Pancreas (tissue), 10 donors: ENCODE data around the gene VMP1. TPM values are rescaled to one million over a fixed set of nuclear protein-coding genes. Genes with fewer than 3 reads are reported as not detected.
A peak's percentile ranks its signal among the peaks of the same experiment; 100 is the strongest.
"Not testable (repeated sequence)": the region's sequence is repeated elsewhere in the genome, so short reads cannot be mapped to it uniquely, and the experiment has no call there.

Experiments
- ATAC-seq, 4 donors: fragments of 200-7000 bp; cut with Tn5 transposase; one replicate each; pipeline versions ENCODE4 v1.8.0 to v1.9.1; 2020; ENCODE audit warnings: mild to moderate bottlenecking in 4 of 4, moderate library complexity in 4 of 4
- DNase-seq, 6 donors: peaks; one replicate each; pipeline ENCODE4 v3.0.0-alpha.2; 2020
- FAIRE-seq: peaks from 2 replicates; lab custom pipeline; 2012; peaks lifted over from hg19 to GRCh38; lab: Jason Lieb, UNC
- H3K27ac ChIP-seq, 4 donors: fragments of 200-600 bp; sonication (generic); 1 replicate in 3 of 4; 2 replicates in 1 of 4; pipeline versions ENCODE4 v1.5.0 to v1.8.0; 2020
- H3K27me3 ChIP-seq, 4 donors: fragments of 200-600 bp; one replicate each; pipeline ENCODE4 v1.8.0; 2021
- H3K36me3 ChIP-seq, 3 donors: fragments of 200-600 bp; sonication (generic) in 1 of 3; one replicate each; pipeline versions ENCODE4 v1.5.0 to v1.8.0; 2020 to 2021
- H3K4me1 ChIP-seq, 3 donors: fragments of 200-600 bp; one replicate each; pipeline ENCODE4 v1.8.0; 2021
- H3K4me3 ChIP-seq, 4 donors: fragments of 200-600 bp; sonication (generic) in 2 of 4; one replicate each; pipeline versions ENCODE4 v1.5.0 to v1.8.0; 2020 to 2021
- H3K9me3 ChIP-seq, 4 donors: fragments of 200-600 bp; one replicate each; pipeline ENCODE4 v1.8.0; 2021
- WGBS, 2 donors: extraction: QIAGEN DNeasy Blood & Tissue Kit; methylation state at CpG; one replicate each; pipeline ENCODE4 v1.1.7; 2013; 5-methylcytosine and 5-hydroxymethylcytosine counted together
- intact Hi-C, 3 donors: fragments of 100-400 bp; cut with DNase I; formaldehyde crosslinking; loops; one replicate each; pipeline versions ENCODE4 v1.11.1 to v1.14.2; 2022
- polyA plus RNA-seq, 2 donors: library from polyadenylated mRNA; stranded (reverse); fragments of 200-250 nt; gene quantifications; one replicate each; pipeline ENCODE4 v1.2.3, GENCODE V29; 2013
- total RNA-seq, 6 donors: library from RNA; stranded (reverse); fragmentation: NEBNext Ultra II Directional in 4 of 6; extraction: Animal tissue kit (Norgen Biotek cat#: 25700) in 4 of 6; gene quantifications; one replicate each; pipeline versions ENCODE4 v1.2.1 to v1.2.4, GENCODE V29; 2021 to 2023
- TF ChIP-seq, protein P1 (sequence below), 4 donors: fragments of 200-600 bp; sonication (generic) in 3 of 4; IDR thresholded peaks; one replicate each; pipeline versions ENCODE4 v1.5.0 to v1.8.0; 2021; ENCODE audit warnings: antibody characterized with exemption in 4 of 4
- donor health status: healthy with polysubstance abuse.
- donor health status: DM: no; HTN: no; CAD: no; lungs with moderate emphysema.
- donor health status: DM: no; HTN: no; CAD: no.
- donor health status: control.
- donor health status: control.
- donor health status: Bipolar disorder and iron deficiency.
- donor health status: DM: yes; HTN: yes; CAD: no.
- donor health status: DM: no; HTN: no; CAD: no.
- donor health status: DM: no; HTN: no; CAD: no.
- donor health status: DM: yes; HTN: yes; CAD: no.

VMP1 gene
- total and polyA plus RNA-seq, 8 donors, result 55.5 to 177 (median 91.8) TPM

DNA sequence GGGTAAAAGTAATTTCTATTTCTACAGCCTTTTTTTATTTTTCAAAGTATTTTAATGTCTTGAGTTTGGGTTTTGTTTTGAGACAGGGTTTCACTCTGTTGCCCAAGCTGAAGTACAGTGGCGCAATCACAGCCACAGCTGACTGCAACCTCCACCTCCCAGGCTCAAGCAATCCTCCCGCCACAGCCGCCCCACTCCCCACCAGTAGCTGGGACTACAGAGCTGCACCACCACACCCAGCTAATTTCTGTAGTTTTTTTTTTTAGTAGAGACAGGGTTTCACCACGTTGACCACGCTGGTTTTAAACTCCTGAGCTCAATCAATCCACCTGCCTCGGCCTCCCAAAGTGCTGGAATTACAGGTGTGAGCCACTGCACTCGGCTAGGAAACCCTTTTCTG lies 141.3 kb downstream of the VMP1 start:
- ATAC-seq (no peak), FAIRE-seq (no peak), DNase-seq (peak in 3 of 6 donors; percentile 52 to 67 (median 54))
- Histone ChIP-seq H3K27ac (peak overlapping the region; percentile 75 to 99 (median 85)), H3K4me1 (peaks cover 61 to 79% (median 72%) of the 10 kb centered on the region in 3 donors), H3K9me3 (no peaks in the 10 kb centered on the region), H3K27me3 (no peaks in the 10 kb centered on the region), H3K36me3 (no peaks in the 10 kb centered on the region), H3K4me3 (no peak overlapping the region)
- TF ChIP-seq, protein P1, sequence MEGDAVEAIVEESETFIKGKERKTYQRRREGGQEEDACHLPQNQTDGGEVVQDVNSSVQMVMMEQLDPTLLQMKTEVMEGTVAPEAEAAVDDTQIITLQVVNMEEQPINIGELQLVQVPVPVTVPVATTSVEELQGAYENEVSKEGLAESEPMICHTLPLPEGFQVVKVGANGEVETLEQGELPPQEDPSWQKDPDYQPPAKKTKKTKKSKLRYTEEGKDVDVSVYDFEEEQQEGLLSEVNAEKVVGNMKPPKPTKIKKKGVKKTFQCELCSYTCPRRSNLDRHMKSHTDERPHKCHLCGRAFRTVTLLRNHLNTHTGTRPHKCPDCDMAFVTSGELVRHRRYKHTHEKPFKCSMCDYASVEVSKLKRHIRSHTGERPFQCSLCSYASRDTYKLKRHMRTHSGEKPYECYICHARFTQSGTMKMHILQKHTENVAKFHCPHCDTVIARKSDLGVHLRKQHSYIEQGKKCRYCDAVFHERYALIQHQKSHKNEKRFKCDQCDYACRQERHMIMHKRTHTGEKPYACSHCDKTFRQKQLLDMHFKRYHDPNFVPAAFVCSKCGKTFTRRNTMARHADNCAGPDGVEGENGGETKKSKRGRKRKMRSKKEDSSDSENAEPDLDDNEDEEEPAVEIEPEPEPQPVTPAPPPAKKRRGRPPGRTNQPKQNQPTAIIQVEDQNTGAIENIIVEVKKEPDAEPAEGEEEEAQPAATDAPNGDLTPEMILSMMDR (IDR thresholded peaks at IDR 0.05), result no peak
- 73 to 74% methylated on average over 7 of the region's 7 CpGs for WGBS, 2 donors
- intact Hi-C loops, result no loop called here

DNA sequence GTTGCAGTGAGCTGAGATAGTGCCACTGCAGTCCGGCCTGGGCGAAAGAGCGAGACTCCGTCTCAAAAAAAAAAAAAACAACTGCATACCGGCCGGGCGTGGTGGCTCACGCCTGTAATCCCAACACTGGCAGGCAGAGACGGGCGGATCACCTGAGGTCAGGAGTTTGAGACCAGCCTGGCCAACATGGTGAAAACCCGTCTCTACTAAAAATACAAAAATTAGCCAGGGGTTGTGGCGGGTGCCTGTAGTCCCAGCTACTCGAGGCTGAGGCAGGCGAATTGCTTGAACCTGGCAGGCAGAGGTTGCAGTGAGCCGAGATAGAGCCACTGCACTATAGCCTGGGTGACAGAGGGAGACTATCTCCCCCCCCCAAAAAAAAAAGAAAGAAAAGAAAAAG lies 142.9 kb downstream of the VMP1 start:
- H3K27me3 ChIP-seq, H3K4me3 ChIP-seq, H3K36me3 ChIP-seq, H3K9me3 ChIP-seq, DNase-seq, FAIRE-seq, ATAC-seq, intact Hi-C loops: not testable (repeated sequence)
- H3K27ac ChIP-seq, result peak overlapping the region in 1 of 4 donors; percentile 95
- H3K4me1 ChIP-seq, result peaks cover 52 to 82% (median 58%) of the 10 kb centered on the region in 3 donors
- 91 to 92% methylated on average over 15 of the region's 15 CpGs for WGBS, 2 donors

GRCh38 chr17:59851439-59852375 lies 144.3 kb downstream of the VMP1 start:
- WGBS, 2 donors, result 50 to 60% methylated on average over 14 of the region's 14 CpGs
- Histone ChIP-seq H3K9me3 (no peaks in the 10 kb centered on the region), H3K4me3 (no peak overlapping the region), H3K27me3 (no peaks in the 10 kb centered on the region), H3K4me1 (peaks cover 40 to 84% (median 50%) of the 10 kb centered on the region in 3 donors), H3K36me3 (no peaks in the 10 kb centered on the region), H3K27ac (peak overlapping the region; percentile 23 to 69 (median 48))
- intact Hi-C loops, result no loop called here
- ATAC-seq (peak in 1 of 4 donors; percentile 4), DNase-seq (no peak), FAIRE-seq (no peak)
- TF ChIP-seq, protein P1 (IDR thresholded peaks at IDR 0.05), result no peak

GRCh38 chr17:59852847-59853167 lies 145.4 kb downstream of the VMP1 start:
- 87 to 91% methylated on average over 7 of the region's 7 CpGs for WGBS, 2 donors
- peaks cover 32 to 84% (median 44%) of the 10 kb centered on the region in 3 donors for H3K4me1 ChIP-seq
- FAIRE-seq, result not testable (repeated sequence)

DNA sequence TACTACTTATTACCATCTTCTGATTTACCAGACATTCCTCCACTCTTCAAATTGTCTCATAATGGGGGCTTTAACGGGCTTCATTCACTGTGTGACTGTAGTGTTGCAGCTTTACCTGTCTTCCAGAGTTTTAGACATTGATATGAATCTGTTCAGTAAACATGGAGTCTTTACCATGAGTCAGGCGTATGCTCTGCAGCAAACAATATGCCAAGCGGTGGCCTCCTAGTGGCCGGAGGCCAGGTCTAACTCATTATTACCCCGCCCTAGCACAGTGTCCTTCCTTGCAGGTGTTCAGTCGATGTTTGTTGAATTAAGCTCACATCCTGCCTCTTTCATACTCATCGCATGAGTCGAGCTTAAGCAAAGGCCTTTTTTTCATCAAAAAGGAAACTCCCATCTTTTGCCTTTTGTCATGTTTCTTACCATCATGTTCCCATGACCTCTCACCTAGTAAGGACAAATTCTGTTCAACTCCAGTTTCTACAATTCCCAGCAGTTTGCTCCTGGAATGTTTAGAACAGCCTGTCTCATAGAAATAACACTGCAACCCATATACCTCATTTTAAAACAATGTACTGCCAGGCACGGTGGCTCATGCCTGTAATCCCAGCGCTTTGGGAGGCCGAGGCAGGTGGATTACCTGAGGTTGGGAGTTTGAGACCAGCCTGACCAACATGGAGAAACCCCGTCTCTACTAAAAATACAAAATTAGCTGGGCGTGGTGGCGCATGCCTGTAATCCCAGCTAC lies 145.9 kb downstream of the VMP1 start:
- WGBS, 2 donors, result 55 to 58% methylated on average over 14 of the region's 14 CpGs
- Histone ChIP-seq H3K4me3 (no peak overlapping the region), H3K36me3 (no peaks in the 10 kb centered on the region), H3K9me3 (no peaks in the 10 kb centered on the region), H3K27ac (peak overlapping the region; percentile 23 to 69 (median 48)), H3K4me1 (peaks cover 27 to 84% (median 41%) of the 10 kb centered on the region in 3 donors), H3K27me3 (no peaks in the 10 kb centered on the region)
- FAIRE-seq (no peak), DNase-seq (peak in 5 of 6 donors; percentile 71 to 89 (median 78)), ATAC-seq (peak; percentile 65 to 81 (median 72))
- intact Hi-C loops, result no loop called here
- TF ChIP-seq, protein P1 (IDR thresholded peaks at IDR 0.05), result peak in 2 of 4 donors; percentile 41 to 44

More at GRCh38 chr17:59852847-59853167, 145.4 kb downstream of the VMP1 start:
- ATAC-seq, H3K4me3 ChIP-seq, intact Hi-C loops, H3K36me3 ChIP-seq, H3K9me3 ChIP-seq, H3K27me3 ChIP-seq, DNase-seq: not testable (repeated sequence)
- H3K27ac ChIP-seq, result peak overlapping the region; percentile 23 to 69 (median 48)

- DNase-seq, ATAC-seq, FAIRE-seq, intact Hi-C loops, H3K9me3 ChIP-seq, H3K4me3 ChIP-seq, H3K36me3 ChIP-seq, H3K27me3 ChIP-seq: not testable (repeated sequence)
- Histone ChIP-seq H3K27ac (peak overlapping the region; percentile 23 to 79 (median 50)), H3K4me1 (peaks cover 21 to 81% (median 36%) of the 10 kb centered on the region in 3 donors)
- 88 to 92% methylated on average over 10 of the region's 10 CpGs for WGBS, 2 donors
Measured at GRCh38 chr17:59853919-59854729, 146.7 kb downstream of the VMP1 start.
